HG03280 (cell line): ENCODE data around the gene CPEB3.

Experiments used
- ATAC-seq: cut with Tn5 transposase; IDR thresholded peaks from one replicate; pipeline ENCODE4 v1.9.1; 2021; ENCODE audit warnings: mild to moderate bottlenecking, moderate library complexity; ENCODE audit not compliant: unreplicated experiment

Gene CPEB3

GRCh38 chr10:92268748-92269147 lies 22.1 kb downstream of the CPEB3 start:
- ATAC-seq, result no peak

DNA sequence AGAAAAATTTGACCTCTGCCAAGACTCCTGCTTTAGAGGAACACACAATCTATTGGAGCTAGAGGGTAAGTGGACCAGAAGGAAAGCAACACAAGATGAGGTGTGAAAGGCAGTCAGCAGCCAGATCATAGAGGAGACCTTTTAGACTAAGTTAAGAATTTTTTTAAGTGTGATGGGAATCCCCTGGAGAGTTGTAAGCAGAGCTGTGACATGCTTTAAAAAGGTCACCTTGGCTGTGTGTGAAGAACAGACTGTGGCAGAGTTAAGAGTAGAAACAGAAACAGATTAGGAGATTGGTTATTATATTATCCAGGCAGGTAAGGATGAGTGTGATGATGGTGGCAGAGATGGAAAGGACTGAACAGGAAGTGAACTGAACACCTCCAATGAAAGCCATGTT lies 23.5 kb downstream of the CPEB3 start:
- ATAC-seq, result no peak

DNA sequence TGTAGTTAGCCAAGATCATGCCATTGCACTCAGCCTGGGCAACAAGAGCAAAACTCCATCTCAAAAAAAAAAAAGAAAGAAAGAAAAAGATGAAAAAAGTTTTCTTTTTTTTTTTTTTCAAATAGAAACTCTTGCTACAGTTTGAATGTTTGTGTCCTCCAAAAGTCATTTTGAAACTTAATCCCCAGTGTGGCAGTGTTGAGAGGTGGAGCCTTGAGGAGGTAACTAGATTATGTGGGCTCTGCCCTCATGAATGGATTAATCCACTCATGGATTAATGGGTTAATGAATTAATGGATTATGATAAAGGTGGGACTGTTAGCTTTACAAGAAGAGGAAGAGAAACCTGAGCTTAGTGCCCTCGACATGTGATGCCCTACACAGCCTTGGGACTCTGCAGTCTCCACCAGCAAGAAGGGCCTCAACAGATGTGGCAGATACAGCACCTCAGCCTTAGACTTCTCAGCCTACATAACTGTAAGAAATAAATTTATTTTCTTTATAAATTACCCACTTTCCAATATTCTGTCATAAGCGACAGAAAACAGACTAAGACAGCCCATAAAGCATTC lies 25.1 kb downstream of the CPEB3 start:
- ATAC-seq, result peak; percentile 55

GRCh38 chr10:92264249-92264648 lies 26.6 kb downstream of the CPEB3 start:
- no peak for ATAC-seq

DNA sequence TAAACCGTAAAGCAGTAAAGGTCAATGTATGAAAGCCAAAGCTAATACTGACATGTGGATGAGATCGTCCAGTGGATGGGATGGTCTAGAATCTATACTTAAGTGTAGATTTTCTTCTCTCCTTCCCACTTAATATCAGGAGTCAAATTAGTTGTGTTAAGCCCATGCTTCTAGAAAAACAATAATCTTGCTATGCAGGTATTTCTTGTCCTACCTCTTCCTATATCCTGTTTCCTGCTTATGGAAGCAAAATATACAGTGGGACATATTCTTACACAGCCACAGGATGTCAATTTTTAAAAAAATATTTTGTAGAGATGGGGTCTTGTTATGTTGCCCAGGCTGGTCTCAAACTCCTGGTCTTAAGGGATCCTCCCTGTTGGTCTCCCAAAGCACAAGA lies 27.5 kb downstream of the CPEB3 start:
- no peak for ATAC-seq

GRCh38 chr10:92248566-92248965 lies 42.3 kb downstream of the CPEB3 start:
- no peak for ATAC-seq

DNA sequence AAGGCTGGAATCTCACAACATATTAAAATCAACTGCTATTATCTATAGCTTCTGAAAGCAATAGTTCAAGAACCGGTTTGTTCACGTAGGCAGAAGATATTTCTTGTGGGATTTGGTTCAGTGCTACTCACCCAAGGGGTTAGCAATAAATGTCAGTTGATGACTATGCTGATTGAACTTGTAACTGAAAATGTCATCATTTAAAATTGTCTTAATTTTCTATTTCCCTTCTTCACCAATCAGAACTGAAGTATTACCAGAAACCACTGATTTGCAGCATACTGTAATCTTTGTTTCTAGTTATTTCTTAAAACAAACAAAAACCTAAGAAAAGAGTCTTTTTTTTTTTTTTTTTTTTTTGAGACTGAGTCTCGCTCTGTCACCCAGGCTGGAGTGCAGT lies 46.1 kb downstream of the CPEB3 start:
- ATAC-seq, result no peak

DNA sequence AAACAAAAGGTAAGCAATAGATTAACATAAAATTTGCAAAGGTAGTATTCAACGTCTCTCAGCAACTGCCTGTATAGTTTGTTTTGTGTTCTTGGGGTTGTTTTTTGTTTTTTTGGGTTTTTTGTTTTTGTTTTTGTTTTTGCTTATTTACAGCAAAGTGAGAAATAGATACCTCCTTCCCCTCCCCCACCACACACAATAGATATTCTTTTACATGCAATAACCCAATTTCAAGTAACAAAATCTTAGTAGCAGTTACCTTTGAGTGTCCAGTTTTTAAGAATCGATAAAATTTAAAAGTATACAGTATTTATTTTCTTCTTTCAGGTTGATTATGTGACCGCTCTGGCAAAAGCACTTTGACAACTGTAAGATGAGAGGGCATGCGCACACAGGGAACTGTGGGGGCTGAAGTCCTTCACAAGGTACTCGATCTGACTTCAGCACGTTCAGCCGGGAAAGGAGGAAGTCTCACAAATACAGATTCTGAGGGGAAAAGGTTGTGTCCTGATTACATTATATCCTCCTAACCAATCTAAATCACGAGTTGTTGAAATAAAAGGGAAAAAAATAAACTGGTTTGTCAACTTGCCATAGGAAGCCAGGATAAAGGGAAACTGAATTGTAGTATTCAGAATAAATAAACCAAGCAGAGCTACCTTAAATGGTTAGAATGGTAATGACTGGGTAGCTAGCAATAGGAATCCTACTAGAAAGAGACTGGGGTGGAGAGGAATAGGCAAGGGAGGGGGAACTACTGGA lies 47.8 kb downstream of the CPEB3 start:
- no peak for ATAC-seq

- no peak for ATAC-seq
Observed at GRCh38 chr10:92242380-92242779, 48.5 kb downstream of the CPEB3 start.

- ATAC-seq, result no peak
Observed at GRCh38 chr10:92241501-92241900, 49.4 kb downstream of the CPEB3 start.

DNA sequence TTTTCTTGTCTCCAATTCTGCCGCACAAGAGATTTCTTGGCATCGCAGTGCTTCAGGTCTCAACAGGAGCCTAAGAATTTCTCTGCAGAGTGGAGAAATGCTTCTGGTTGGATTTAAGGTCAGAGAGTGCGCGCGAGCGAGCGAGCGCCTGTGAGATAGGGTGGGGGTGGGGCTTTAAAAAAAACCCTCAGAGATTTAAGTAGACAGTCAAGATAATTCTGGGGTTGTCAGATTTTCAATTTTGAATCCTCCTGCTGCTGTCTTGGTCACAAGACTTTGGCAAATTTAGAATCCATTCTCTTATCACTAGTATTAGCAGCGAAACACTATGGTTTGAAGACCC lies 49.7 kb downstream of the CPEB3 start:
- ATAC-seq, result no peak

- peak; percentile 47 for ATAC-seq
Observed at GRCh38 chr10:92240289-92241157, 50.4 kb downstream of the CPEB3 start.

DNA sequence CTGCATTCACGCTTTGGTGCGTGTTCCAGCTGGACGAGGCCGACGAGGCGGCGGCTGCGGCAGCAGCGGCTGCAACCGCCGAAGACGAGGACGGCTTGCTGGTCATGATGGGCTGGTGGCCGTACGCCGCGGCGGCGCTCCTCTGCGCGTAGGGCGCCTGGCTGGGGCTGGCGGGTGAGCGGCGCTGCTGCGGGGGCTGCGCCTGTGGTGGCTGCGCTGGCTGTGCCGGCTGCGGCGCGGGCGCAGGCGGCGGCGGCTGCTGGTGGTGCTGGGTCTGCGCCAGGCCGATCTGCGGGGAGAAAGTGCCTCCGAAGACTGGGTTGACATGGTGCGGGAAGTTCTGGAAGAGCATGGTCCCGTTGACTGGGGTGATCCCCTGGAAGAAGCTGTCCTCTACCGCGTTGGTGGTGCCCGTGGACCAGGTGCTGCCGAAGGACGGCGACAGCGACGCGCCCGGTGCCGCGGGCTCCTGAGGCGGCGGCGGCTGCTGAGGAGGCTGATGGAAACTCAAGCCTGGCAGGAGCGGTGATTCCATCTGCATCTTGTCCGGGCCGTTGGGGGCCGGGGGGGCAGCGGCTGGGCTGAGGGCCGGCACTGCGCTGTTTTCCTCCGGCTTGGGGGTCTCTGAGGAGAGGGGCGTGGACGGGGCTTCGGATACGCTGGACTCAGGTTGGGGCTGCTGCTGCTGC lies 51.1 kb downstream of the CPEB3 start:
- ATAC-seq, result peak; percentile 47

DNA sequence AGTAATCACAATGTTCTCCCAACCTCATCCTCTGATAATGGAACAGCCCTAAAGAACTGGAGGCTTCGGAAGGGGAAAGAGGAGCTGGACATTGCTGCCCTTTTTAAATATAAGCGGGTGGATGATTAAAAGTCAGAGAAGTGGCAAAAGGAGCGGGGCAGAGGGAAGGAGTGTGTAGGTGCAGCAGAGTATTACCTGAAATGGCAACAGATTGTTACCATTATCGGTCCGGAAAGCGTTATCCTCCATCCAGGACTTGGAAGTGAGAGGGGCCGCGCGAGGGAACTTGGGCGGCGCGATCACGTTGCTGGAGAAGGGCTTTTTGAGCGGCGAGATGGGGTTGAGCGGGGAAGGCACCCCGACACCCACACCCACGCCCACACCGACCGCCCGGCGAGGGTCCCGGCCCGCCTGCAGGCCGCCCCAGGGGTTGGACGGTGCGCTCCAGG lies 51.7 kb downstream of the CPEB3 start:
- no peak for ATAC-seq

- no peak for ATAC-seq
Observed at GRCh38 chr10:92238586-92239098, 52.2 kb downstream of the CPEB3 start.

GRCh38 chr10:92238054-92238585 lies 52.8 kb downstream of the CPEB3 start:
- no peak for ATAC-seq

DNA sequence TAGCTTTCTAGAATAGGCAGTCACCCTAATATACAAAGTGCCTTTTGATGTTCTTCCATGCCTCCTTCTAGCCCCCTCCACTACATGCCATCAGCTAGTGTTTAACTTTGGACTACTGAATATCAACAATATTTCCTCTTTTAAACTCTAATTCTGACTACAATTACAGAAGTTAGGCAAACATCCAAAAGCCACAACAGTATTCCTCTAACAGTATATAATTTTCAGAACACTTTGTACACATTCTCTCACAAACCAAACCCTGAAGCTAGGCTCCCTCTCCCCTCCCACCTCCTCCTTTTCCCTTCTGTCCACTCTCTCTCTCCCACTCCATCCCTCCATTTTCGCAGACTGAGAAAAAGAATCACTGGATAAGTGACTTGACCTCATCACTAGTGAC lies 59.7 kb downstream of the CPEB3 start:
- ATAC-seq, result no peak

DNA sequence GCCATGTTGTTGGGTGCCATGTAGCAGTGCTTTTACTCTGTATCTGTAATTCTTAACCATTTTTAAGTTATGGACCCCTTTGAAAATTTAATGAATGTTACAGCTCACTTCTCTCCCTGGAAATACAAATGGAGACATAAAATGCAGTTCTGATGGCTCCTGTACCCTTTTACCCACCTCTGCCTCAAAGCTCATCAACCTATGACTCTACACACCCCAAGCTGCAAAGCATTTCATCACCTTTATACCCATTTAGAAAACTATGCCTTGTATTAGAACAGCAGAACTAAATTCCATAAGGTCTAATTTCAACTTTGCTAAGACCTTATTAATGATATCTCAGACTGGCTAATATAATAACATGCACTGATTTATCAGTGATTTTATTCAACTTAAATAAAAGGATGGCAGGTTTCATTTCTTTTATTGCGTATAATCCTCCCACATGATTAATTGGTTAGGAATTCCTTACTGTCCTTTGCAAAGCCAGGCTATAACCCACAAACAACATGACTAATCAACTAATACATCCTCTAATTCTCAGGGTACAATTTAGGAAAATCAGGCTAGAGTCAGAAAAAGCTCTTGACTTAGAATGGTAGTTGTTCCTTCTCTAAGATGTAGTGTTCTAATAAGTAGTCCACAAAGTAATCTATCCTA lies 68.1 kb downstream of the CPEB3 start:
- ATAC-seq, result no peak

DNA sequence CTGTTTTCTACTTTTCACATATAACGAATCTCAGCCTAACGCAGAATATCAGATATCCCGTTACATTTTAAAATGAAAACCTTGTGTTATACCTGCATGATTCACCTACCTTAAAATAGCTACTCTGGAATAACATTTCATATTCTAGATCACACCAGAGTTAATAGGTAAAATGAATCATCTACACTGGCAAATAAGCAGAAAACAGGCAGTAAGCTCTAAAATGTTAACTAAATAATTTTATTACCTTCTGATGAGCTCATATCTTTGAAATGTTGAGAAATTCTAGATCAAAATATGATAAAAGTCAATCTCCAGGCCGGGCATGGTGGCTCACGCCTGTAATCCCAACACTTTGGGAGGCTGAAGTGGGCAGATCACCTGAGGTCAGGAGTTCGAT lies 71.3 kb downstream of the CPEB3 start:
- ATAC-seq, result no peak

GRCh38 chr10:92218569-92218968 lies 72.3 kb downstream of the CPEB3 start:
- ATAC-seq, result no peak
